HepG2 (cell line): Measurements from ENCODE around the gene SELENOV. TPM values are rescaled to one million over a fixed set of nuclear protein-coding genes. Genes with fewer than 3 reads are reported as not detected.
A peak's percentile ranks its signal among the peaks of the same experiment; 100 is the strongest.

Experiments used
- ARID4A ChIP-seq: sonication (generic); formaldehyde crosslinking; IDR thresholded peaks from 2 replicates; pipeline ENCODE4 v1.5.0; 2020; ENCODE audit warnings: mild to moderate bottlenecking, missing genetic modification reagents, borderline replicate concordance
- GATA4 ChIP-seq: sonication (generic); IDR thresholded peaks from 2 replicates; pipeline ENCODE4 v1.6.1; 2016; ENCODE audit warnings: antibody characterized with exemption, low read depth, borderline replicate concordance
- JARID2 ChIP-seq: sonication (generic); formaldehyde crosslinking; IDR thresholded peaks from 2 replicates; pipeline ENCODE4 v1.8.1; 2023; ENCODE audit warnings: missing genetic modification reagents, inconsistent platforms; ENCODE audit not compliant: insufficient replicate concordance
- KIAA2018 ChIP-seq: sonication (generic); formaldehyde crosslinking; IDR thresholded peaks from 2 replicates; pipeline ENCODE4 v1.5.0; 2020; ENCODE audit warnings: mild to moderate bottlenecking, missing genetic modification reagents, borderline replicate concordance
- ZC3H4 ChIP-seq: sonication (generic); formaldehyde crosslinking; IDR thresholded peaks from 2 replicates; pipeline ENCODE4 v1.4.0; 2020; ENCODE audit warnings: missing genetic modification reagents, borderline replicate concordance
- ZFAT ChIP-seq: sonication (generic); formaldehyde crosslinking; conservative IDR thresholded peaks from 2 replicates; pipeline ENCODE4 v1.8.1; 2023; ENCODE audit warnings: missing genetic modification reagents, inconsistent platforms
- ZFP36L1 ChIP-seq: sonication (generic); formaldehyde crosslinking; IDR thresholded peaks from 2 replicates; pipeline ENCODE4 v1.8.0; 2022; ENCODE audit warnings: mild to moderate bottlenecking, missing genetic modification reagents, moderate library complexity
- ZFX ChIP-seq: sonication (generic); formaldehyde crosslinking; IDR thresholded peaks from 2 replicates; pipeline ENCODE4 v1.4.0; 2020; ENCODE audit warnings: mild to moderate bottlenecking, low read depth, missing genetic modification reagents, moderate library complexity
- ZNF414 ChIP-seq: sonication (generic); formaldehyde crosslinking; IDR thresholded peaks from 2 replicates; pipeline ENCODE4 v1.5.0; 2020; ENCODE audit warnings: missing genetic modification reagents
- ZNF572 ChIP-seq: sonication (generic); formaldehyde crosslinking; IDR thresholded peaks from 2 replicates; pipeline ENCODE4 v1.5.1; 2020; ENCODE audit warnings: mild to moderate bottlenecking, missing genetic modification reagents
- polyA plus RNA-seq, 8 experiments: library from polyadenylated mRNA; depleted of rRNA in 3 of 8; stranded (reverse) in 7 of 8; unstranded in 1 of 8; fragments of >200 nt; fragmentation: Illumina TruSeq in 4 of 8; extraction: Trizol in 4 of 8; gene quantifications; 2 replicates each; pipeline versions ENCODE4 v1.2.1 to v1.2.3, GENCODE V29; 2011 to 2016; ENCODE audit warnings: low read depth in 4 of 8, missing spikeins in 1 of 8, mixed read lengths in 1 of 8; ENCODE audit not compliant: insufficient read depth in 1 of 8
- total RNA-seq, 5 experiments: library from RNA; depleted of rRNA; stranded (reverse); fragments of >200 nt; fragmentation: Illumina TruSeq; extraction: Trizol; gene quantifications; 2 replicates each; pipeline ENCODE4 v1.2.3, GENCODE V29; 2016; ENCODE audit warnings: low read depth in 1 of 5
- TF ChIP-seq, protein P1 (sequence below): sonication (generic); formaldehyde crosslinking; IDR thresholded peaks from 2 replicates; pipeline ENCODE4; 2020; ENCODE audit warnings: missing genetic modification reagents, mild to moderate bottlenecking, borderline replicate concordance

SELENOV gene
- total and polyA plus RNA-seq, 2 of the 13 experiments (the other 11 are each of a cell fraction or from before 2014, with no cell fraction given): not detected

DNA sequence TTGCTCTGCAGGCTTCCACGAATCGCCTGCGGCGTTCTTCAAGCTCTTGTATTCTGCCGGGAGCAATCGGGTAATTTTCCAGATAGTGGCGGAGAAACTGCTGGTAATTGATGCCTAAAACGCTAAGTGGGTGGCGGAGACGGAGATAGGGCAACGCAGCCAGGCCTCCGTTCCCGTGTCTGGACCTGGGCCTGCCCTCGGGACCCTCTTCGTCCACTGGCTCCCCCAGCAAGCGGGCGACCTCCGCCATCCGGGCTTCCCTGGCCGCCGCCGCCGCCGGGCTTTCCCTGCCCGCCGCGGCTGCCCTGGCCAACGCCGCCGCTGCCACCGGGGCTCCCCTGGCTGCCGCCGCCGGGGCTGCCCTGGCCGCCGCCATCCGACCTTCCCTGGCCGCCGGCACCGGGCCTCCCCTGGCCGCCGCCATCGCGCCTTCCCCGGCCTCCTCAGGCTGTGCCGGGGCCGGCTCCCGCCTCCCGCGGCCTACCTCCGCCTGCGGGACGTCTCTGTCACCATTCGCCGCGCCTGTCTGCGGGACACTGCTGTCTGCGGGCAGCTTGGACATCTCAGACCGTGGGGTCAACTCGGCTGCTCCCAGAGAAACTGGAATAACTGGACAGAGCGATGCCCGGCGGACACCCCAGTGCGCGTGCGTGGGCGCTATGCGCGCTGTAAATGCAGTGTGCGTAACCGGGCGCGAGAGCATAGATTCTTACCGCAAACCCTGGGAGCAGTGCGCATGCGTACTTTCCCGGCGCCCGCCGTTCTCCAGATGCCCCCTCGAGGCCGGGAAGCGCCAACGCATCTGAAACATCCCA is 24.8 kb downstream of the SELENOV start, which contains the start of gene EID2 (continued):
- TF ChIP-seq KIAA2018 (CRISPR knock-in tag): no peak
- no peak for TF ChIP-seq ZNF414 (CRISPR knock-in tag)
- no peak for TF ChIP-seq ZFAT (CRISPR knock-in tag)
- TF ChIP-seq ZFP36L1 (CRISPR knock-in tag): no peak
- TF ChIP-seq JARID2 (CRISPR knock-in tag): no peak
- TF ChIP-seq ARID4A (CRISPR knock-in tag): peak; percentile 67; the same call in 1 of the 2 replicates
- no peak for TF ChIP-seq ZNF572 (CRISPR knock-in tag)
- no peak for TF ChIP-seq ZC3H4 (CRISPR knock-in tag)
- peak; percentile 95 for TF ChIP-seq ZFX (CRISPR knock-in tag)
- TF ChIP-seq, protein P1, sequence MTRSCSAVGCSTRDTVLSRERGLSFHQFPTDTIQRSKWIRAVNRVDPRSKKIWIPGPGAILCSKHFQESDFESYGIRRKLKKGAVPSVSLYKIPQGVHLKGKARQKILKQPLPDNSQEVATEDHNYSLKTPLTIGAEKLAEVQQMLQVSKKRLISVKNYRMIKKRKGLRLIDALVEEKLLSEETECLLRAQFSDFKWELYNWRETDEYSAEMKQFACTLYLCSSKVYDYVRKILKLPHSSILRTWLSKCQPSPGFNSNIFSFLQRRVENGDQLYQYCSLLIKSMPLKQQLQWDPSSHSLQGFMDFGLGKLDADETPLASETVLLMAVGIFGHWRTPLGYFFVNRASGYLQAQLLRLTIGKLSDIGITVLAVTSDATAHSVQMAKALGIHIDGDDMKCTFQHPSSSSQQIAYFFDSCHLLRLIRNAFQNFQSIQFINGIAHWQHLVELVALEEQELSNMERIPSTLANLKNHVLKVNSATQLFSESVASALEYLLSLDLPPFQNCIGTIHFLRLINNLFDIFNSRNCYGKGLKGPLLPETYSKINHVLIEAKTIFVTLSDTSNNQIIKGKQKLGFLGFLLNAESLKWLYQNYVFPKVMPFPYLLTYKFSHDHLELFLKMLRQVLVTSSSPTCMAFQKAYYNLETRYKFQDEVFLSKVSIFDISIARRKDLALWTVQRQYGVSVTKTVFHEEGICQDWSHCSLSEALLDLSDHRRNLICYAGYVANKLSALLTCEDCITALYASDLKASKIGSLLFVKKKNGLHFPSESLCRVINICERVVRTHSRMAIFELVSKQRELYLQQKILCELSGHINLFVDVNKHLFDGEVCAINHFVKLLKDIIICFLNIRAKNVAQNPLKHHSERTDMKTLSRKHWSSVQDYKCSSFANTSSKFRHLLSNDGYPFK (CRISPR knock-in tag): peak; percentile 33; the same call in 1 of the 2 replicates
- 0 out of 2 replicates have a peak, but pooled peaks have one; percentile 45 for TF ChIP-seq GATA4
